OCI-LY1 (cell line): Measurements from ENCODE around the gene TTC23.

Experiments used
- H2AFZ ChIP-seq: fragments of 200-600 bp; sonication (generic), shearing (Covaris generic); 2 replicates; pipeline ENCODE4 v1.6.0; 2014; ENCODE audit warnings: antibody characterized with exemption, mild to moderate bottlenecking, low read length
- H3F3A ChIP-seq: fragments of 200-600 bp; sonication (generic), shearing (Covaris generic); 2 replicates; pipeline ENCODE4 v1.6.0; 2014; ENCODE audit warnings: mild to moderate bottlenecking, antibody characterized with exemption, low read length, moderate library complexity; ENCODE audit not compliant: insufficient read depth
- H3K27ac ChIP-seq: fragments of 200-600 bp; sonication (generic); 2 replicates; pipeline ENCODE4 v1.5.1; 2014; ENCODE audit warnings: low read length, mixed run types, mild to moderate bottlenecking, low read depth; ENCODE audit not compliant: poor library complexity, severe bottlenecking
- H3K27me3 ChIP-seq: fragments of 200-600 bp; sonication (generic); 2 replicates; pipeline ENCODE4 v1.6.0; 2014; ENCODE audit warnings: antibody characterized with exemption, mild to moderate bottlenecking, low read length, moderate library complexity; ENCODE audit not compliant: insufficient read depth
- H3K36me3 ChIP-seq: fragments of 200-600 bp; sonication (generic); 2 replicates; pipeline ENCODE4 v1.6.1; 2014; ENCODE audit warnings: mild to moderate bottlenecking, antibody characterized with exemption, low read length, moderate library complexity, mixed read lengths; ENCODE audit not compliant: insufficient read depth
- H3K4me1 ChIP-seq: fragments of 200-600 bp; sonication (generic); 2 replicates; pipeline ENCODE4 v1.5.1; 2014; ENCODE audit warnings: mild to moderate bottlenecking, low read length, moderate library complexity; ENCODE audit not compliant: insufficient read depth, severe bottlenecking
- H3K4me2 ChIP-seq: fragments of 200-600 bp; sonication (generic), shearing (Covaris generic); 2 replicates; pipeline ENCODE4 v1.6.1; 2014; ENCODE audit warnings: low read length
- H3K4me3 ChIP-seq: fragments of 200-600 bp; sonication (generic); 2 replicates; pipeline ENCODE4 v1.5.1; 2014; ENCODE audit warnings: low read length, low read depth, mild to moderate bottlenecking, mixed read lengths; ENCODE audit not compliant: poor library complexity, severe bottlenecking
- H3K79me2 ChIP-seq: fragments of 200-600 bp; shearing (Covaris generic); 2 replicates; pipeline ENCODE4 v1.6.1; 2016; ENCODE audit warnings: mixed run types, low read length, mixed read lengths; ENCODE audit not compliant: insufficient read depth
- H3K9ac ChIP-seq: fragments of 200-600 bp; sonication (generic), shearing (Covaris generic); 2 replicates; pipeline ENCODE4 v1.6.1; 2014; ENCODE audit warnings: mild to moderate bottlenecking, low read length, mixed read lengths
- H3K9me2 ChIP-seq: fragments of 200-600 bp; sonication (generic), shearing (Covaris generic); 2 replicates; pipeline ENCODE4 v1.6.1; 2014; ENCODE audit warnings: low read depth, mild to moderate bottlenecking, low read length, mixed read lengths
- H3K9me3 ChIP-seq: fragments of 200-600 bp; shearing (Covaris generic); 2 replicates; pipeline ENCODE4 v1.6.1; 2014; ENCODE audit warnings: low read length, mixed read lengths
- H4K20me1 ChIP-seq: fragments of 200-600 bp; sonication (generic), shearing (Covaris generic); 2 replicates; pipeline ENCODE4 v1.6.0; 2016; ENCODE audit warnings: mild to moderate bottlenecking, low read length; ENCODE audit not compliant: insufficient read depth
- CTCF ChIP-seq: fragments of 200-600 bp; sonication (generic), shearing (Covaris generic); IDR thresholded peaks from 2 replicates; pipeline ENCODE4 v1.5.1; 2017; ENCODE audit warnings: mild to moderate bottlenecking, antibody characterized with exemption, low read length, moderate library complexity, mixed read lengths
- EZH2 ChIP-seq: fragments of 200-600 bp; sonication (generic), shearing (Covaris generic); IDR thresholded peaks from 2 replicates; pipeline ENCODE4 v1.8.0; 2017; ENCODE audit warnings: borderline replicate concordance, mixed run types, mild to moderate bottlenecking, antibody characterized with exemption, low read length, moderate library complexity, mixed read lengths

Gene TTC23

GRCh38 chr15:99148851-99149276 is 100.5 kb downstream of the TTC23 start:
- Histone ChIP-seq H3K4me3 (no peak overlapping the region), H3K27me3 (no peaks in the 10 kb centered on the region; the same call in none of the 2 replicates), H3K36me3 (no peaks in the 10 kb centered on the region), H3F3A (no peaks in the 10 kb centered on the region), H3K79me2 (no peaks in the 10 kb centered on the region), H3K9ac (no peak overlapping the region), H3K9me2 (no peaks in the 10 kb centered on the region), H3K27ac (no peak overlapping the region), H4K20me1 (no peaks in the 10 kb centered on the region), H2AFZ (no peak overlapping the region), H3K9me3 (no peaks in the 10 kb centered on the region), H3K4me1 (no peaks in the 10 kb centered on the region), H3K4me2 (no peak overlapping the region)
- no peak for TF ChIP-seq CTCF

- no peak overlapping the region for H3K27ac ChIP-seq
- H3K4me3 ChIP-seq, result no peak overlapping the region
- no peaks in the 10 kb centered on the region; the same call in none of the 2 replicates for H3K27me3 ChIP-seq
- H3K4me2 ChIP-seq, result no peak overlapping the region
- H4K20me1 ChIP-seq, result no peaks in the 10 kb centered on the region
- H2AFZ ChIP-seq, result no peak overlapping the region
- H3K36me3 ChIP-seq, result no peaks in the 10 kb centered on the region
- no peaks in the 10 kb centered on the region for H3F3A ChIP-seq
- H3K9me2 ChIP-seq, result no peaks in the 10 kb centered on the region
- no peaks in the 10 kb centered on the region for H3K79me2 ChIP-seq
- no peaks in the 10 kb centered on the region for H3K4me1 ChIP-seq
- no peak overlapping the region for H3K9ac ChIP-seq
- TF ChIP-seq CTCF (no peak), EZH2 (no peak)
- no peaks in the 10 kb centered on the region for H3K9me3 ChIP-seq
These were observed 102.7 kb downstream of the TTC23 start for GRCh38 chr15:99146661-99147060.

GRCh38 chr15:99145778-99146177 is 103.6 kb downstream of the TTC23 start:
- TF ChIP-seq EZH2 (no peak), CTCF (no peak)

More at GRCh38 chr15:99145778-99146177, 103.6 kb downstream of the TTC23 start:
- Histone ChIP-seq H3K9me3 (no peaks in the 10 kb centered on the region), H3K4me1 (no peaks in the 10 kb centered on the region), H3K4me2 (no peak overlapping the region), H3K36me3 (no peaks in the 10 kb centered on the region), H3K9ac (no peak overlapping the region), H3K27ac (no peak overlapping the region), H2AFZ (no peak overlapping the region), H3F3A (no peaks in the 10 kb centered on the region), H3K9me2 (no peaks in the 10 kb centered on the region), H3K4me3 (no peak overlapping the region), H3K79me2 (no peaks in the 10 kb centered on the region), H4K20me1 (no peaks in the 10 kb centered on the region), H3K27me3 (no peaks in the 10 kb centered on the region; the same call in none of the 2 replicates)
